HG03342 (cell line): ENCODE data around the gene PRKCE.

Source experiments
- ATAC-seq: cut with Tn5 transposase; IDR thresholded peaks from one replicate; pipeline ENCODE4 v1.9.1; 2021; ENCODE audit warnings: mild to moderate bottlenecking, moderate library complexity; ENCODE audit not compliant: unreplicated experiment

Gene PRKCE

DNA sequence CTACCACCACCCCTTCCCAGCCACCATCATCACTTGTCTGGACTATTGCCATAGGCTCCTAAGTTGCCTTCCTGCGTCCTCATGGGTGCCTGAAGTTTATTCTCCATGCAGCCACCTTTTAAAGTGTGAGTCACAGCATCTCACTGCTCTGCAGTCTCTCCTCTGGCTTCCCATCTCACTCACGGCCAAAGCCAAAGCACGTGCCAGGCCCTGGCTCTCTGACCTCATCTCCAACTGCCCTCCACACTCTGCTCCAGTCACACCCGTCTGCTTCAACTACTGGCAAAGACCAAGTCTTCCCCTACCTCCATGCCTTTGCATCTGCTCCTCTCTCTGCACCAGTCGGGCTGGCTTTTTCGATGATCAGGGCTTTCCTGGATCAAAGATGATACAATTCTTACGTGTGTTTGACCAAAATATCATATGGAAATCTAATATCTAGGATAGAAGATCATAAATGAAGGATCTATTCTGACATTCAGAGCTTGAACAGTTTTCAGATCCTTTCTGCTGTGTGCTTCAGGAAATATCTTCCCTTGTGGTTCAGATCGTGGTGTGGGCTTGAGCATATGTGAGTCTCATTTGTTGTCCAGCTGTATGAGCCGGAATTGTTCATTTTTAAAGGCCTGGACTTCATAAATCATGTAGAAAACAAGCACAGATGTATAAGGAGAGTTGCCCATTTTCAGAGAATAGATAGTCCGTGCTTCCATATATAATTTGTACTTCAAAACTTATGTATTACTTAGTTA, 175.6 kb downstream of the PRKCE start:
- no peak for ATAC-seq

DNA sequence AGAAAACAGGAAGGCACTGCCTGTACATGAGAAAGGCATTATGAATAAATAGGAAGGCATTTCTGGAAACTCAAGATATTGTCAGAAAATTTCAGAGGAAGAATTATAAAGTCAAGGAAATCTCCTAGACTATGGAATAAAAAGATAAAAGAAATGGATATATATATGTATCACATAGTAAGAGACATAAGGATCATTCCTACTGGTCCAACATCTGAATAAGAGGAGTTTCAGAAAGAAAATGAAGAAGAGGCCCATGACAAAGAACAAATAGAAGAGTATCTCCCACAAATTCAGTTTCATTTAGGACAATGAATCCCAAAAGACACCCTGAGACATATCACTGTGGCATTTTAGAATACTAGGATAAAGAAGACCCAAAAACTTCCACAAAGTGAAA, 178.8 kb downstream of the PRKCE start:
- no peak for ATAC-seq

DNA sequence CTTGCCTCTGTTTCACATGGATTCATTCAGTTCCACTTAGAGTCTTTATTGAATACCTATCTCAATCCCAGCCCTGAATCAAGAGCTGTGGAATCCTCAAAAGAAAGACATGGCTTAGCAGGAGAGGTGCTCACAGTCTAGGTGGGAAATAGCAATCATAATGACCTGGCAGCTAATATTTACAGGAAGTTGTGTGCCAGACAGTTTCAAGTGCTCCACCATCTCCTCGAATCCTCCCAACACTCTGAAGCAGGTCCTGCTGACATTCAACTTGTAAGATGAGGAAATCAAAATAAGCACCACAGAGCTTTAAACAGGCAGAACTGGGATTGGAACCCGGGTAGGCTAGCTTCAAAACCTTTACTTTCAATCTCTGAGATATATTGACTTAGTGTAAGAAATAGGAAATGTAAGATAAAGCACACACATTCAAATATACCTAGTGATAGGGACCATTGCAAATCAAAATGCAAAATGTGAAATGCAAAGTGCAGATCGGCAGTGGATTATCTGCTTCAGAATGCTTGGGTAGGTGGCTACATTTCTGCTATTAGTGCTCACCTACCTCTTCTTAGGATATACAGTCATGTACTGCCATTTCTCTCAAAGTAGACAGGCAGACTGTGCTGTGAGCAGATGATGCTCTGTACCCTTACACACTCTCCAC, 182.0 kb downstream of the PRKCE start:
- ATAC-seq = peak; percentile 30

DNA sequence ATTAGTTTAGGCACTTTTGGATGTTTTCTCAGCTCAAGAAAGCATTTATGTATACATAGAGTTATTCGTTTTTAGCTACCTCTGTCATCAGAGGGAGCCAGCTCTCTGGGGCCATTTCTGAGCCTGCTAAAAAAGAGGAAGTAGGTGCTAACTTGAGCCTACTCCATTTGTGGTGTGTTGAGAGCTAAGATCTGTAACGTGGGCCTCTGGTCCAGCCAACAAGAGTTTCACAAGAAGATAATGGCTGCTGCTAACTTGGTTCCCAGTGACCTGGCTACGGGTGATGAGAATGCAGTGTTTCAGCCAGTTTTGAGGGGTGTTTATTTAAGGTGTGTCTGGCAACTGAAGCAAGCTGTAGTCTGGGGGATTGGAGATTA, 182.5 kb downstream of the PRKCE start:
- ATAC-seq = peak; percentile 81

DNA sequence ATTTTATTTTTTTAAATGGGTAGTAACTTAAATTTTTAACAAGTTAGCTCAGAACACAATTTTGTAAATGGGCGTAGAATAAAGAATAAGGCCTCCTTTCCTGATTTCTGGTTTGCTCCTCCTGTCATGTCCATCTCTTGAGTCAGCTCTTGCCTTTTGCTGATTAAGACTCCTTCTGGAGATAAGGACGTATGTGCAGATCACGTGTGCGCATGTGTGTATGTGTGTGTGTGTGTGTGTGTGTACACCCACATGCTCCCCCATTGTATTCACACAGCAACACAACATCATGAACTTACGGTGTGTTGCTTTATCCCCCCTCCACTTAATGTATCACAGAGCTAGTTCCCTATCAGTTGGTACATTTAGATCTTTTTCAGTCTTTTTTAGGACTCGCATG, 182.9 kb downstream of the PRKCE start:
- ATAC-seq = no peak

- no peak for ATAC-seq
These were observed 183.4 kb downstream of the PRKCE start for GRCh38 chr2:45834858-45835257.

GRCh38 chr2:45836316-45836715, 184.8 kb downstream of the PRKCE start:
- ATAC-seq = peak; percentile 3

DNA sequence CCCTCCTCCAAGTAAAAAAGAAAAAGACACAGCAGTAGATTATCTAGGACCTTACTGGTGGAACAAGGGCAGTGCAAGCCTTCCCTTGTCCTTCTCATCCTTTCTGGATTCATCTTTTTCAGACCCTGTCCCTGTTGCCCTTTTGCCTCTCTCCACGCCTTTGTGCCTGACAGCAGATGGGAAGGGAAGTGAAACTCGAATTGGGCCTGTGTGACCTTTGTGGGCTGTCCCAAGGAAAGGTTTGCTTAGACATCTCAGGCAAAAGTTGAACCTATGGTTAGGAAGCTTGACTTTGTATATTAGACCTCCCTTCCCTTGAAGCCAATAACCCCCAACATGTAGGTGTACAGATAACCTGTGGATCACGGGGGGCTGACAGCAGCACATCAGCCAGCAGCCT, 185.3 kb downstream of the PRKCE start:
- ATAC-seq = peak; percentile 39

DNA sequence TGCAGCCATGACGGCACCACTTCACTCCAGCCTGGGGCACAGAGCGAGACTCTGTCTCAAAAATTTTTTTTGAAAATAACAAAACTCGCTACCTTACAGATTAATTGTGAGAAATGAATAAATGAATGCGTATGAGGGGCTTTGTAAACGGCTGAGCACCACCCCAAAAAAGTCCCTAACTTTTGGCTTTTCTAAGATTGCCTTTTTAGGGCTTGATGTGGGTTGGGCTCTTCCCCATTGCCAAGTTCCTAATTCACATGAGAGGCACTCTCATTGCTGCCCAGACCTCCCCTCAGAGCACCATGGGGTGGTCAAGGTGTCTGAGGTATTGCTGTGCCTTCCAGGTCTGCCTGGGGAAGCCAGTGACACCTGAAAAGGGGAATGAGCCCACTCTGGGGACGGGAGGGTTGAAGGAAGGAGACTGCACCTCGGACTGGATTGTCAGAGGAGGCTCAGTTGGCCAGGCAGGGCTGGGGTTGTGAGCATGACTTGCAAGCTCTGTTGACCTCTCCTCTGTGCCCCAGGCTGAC, 186.4 kb downstream of the PRKCE start:
- no peak for ATAC-seq

GRCh38 chr2:45839508-45840251, 188.2 kb downstream of the PRKCE start:
- no peak for ATAC-seq

- no peak for ATAC-seq
These were observed 189.0 kb downstream of the PRKCE start for GRCh38 chr2:45840481-45840880.

GRCh38 chr2:45841752-45842407, 190.4 kb downstream of the PRKCE start:
- no peak for ATAC-seq

GRCh38 chr2:45843136-45843535, 191.7 kb downstream of the PRKCE start:
- ATAC-seq = peak; percentile 51

- no peak for ATAC-seq
These were observed 193.5 kb downstream of the PRKCE start for GRCh38 chr2:45844796-45845457.

DNA sequence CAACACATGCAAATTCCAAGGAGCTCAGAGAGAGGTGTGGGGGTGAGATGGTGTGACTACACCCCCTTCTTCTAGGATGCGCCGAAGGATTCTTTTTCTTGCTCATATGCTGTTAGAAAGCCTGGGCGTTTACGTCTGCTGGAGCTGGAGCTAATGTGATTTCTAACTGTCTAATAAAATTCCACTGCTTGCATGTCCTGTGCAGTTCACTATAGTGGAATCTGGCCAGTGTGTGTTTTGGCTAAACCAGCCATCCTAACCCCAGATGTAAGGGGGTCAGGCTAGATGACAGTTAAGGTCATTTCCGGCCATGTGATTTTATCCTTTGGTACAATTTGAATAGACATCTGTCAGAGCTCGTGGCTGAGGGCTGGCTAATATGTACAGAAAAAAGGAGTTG, 194.1 kb downstream of the PRKCE start:
- ATAC-seq = no peak

DNA sequence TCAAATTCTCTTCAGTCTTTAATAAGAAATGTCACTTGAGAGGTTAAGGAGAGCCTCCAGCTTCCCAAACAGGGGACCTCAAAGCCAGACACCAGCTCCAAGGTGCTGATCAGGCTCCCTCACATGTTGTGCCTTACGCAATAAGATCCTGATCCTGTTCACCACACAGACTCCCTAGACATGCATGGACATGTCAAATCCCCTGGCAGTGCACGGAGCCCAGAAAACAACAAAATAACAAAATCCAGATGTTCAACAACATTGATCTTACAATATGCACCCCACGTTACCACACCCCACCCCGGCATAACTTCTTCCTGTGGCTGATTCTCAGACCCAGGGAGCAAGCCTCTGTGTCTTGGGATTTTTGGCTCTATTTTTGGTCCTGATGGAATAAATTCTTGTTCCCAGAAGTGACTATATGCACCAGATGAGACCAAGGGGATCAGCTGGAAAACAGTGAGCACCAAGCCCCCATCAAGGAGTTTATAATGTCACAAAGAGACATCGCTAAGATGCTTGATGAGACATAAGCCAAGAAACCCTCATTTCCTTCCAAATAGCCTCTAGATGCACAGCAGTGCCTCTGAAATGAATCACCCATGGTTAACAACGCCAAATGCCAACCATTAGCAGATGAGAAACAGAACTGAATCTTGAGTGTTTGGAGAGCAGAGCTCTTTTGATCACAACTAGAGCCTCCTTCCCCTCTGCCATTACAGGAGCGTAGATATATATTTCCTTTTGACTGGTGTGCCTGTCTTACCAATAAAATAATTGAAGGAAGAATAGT, 198.2 kb downstream of the PRKCE start:
- ATAC-seq = no peak

- ATAC-seq = no peak
These were observed 199.1 kb downstream of the PRKCE start for GRCh38 chr2:45850558-45850957.

- no peak for ATAC-seq
These were observed 199.6 kb downstream of the PRKCE start for GRCh38 chr2:45851111-45851510.

- no peak for ATAC-seq
These were observed 200.3 kb downstream of the PRKCE start for GRCh38 chr2:45851576-45852304.
